Measurements from ENCODE around the gene ASH1L. TPM values are rescaled to one million over a fixed set of nuclear protein-coding genes. Genes with fewer than 3 reads are reported as not detected.
"Not testable (repeated sequence)": the region's sequence is repeated elsewhere in the genome, so short reads cannot be mapped to it uniquely, and the experiment has no call there.

ASH1L gene
- polyA plus RNA-seq, 1 donor: 30.1 TPM

DNA sequence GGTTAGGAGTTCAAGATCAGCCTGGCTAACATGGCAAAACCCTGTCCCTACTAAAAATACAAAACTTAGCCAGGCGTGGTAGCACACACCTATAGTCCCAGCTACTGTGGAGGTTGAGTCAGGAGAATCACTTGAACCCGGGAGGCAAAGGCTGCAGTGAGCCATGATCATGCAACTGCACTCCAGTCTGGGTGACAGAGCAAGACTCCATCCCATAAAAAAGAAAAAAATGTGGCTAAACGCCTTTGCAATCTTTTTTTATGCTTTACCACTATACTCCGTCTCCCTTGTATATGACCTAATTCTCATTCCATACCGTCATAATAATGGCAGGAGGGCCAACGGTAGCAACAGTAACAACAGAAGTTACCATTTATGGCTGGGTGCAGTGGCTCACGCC is 109.5 kb downstream of the ASH1L start:
- H3K9me3 ChIP-seq (ENCODE audit: control insufficient read depth, low read depth, low read length): no peaks in the 10 kb centered on the region
- H3K36me3 ChIP-seq (ENCODE audit: control insufficient read depth, insufficient read depth, low read length): peaks cover 19% of the 10 kb centered on the region
- WGBS (ENCODE audit: insufficient coverage, low lambda C conversion rate): no CpG with 5 or more reads among the region's 7 CpGs
- H3K27ac ChIP-seq (ENCODE audit: low read length): no peak overlapping the region
- no peaks in the 10 kb centered on the region for H3K4me1 ChIP-seq (ENCODE audit: control insufficient read depth, insufficient read depth, low read length)
- DNase-seq: no peak
- no peak overlapping the region for H3K4me3 ChIP-seq (ENCODE audit: low read length)
- no peaks in the 10 kb centered on the region for H3K27me3 ChIP-seq (ENCODE audit: control insufficient read depth, insufficient read depth, low read length)

DNA sequence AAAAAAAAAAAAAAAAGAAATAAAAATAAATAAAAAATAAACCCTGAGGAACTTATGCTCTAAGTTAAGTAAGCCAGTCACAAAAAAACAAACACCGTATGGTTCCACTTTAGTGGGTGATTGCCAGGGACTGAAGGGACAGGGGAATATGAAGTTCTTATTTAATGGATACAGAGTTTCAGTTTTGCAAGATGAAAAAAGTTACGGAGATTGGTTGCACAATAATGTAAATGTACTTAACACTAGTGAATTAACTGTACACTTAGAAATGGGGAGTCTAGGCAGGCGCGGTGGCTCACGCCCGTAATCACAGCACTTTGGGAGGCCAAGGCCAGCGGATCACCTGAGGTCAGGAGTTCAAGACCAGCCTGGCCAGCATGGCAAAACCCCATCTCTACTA is 111.4 kb downstream of the ASH1L start:
- H3K9me3 ChIP-seq (ENCODE audit: control insufficient read depth, low read depth, low read length): no peaks in the 10 kb centered on the region
- no peak overlapping the region for H3K27ac ChIP-seq (ENCODE audit: low read length)
- H3K36me3 ChIP-seq (ENCODE audit: control insufficient read depth, insufficient read depth, low read length): peaks cover 19% of the 10 kb centered on the region
- H3K27me3 ChIP-seq (ENCODE audit: control insufficient read depth, insufficient read depth, low read length): no peaks in the 10 kb centered on the region
- 95% methylated on average over 4 of the region's 7 CpGs for WGBS (ENCODE audit: insufficient coverage, low lambda C conversion rate)
- H3K4me3 ChIP-seq (ENCODE audit: low read length): no peak overlapping the region
- no peak for DNase-seq
- H3K4me1 ChIP-seq (ENCODE audit: control insufficient read depth, insufficient read depth, low read length): no peaks in the 10 kb centered on the region

DNA sequence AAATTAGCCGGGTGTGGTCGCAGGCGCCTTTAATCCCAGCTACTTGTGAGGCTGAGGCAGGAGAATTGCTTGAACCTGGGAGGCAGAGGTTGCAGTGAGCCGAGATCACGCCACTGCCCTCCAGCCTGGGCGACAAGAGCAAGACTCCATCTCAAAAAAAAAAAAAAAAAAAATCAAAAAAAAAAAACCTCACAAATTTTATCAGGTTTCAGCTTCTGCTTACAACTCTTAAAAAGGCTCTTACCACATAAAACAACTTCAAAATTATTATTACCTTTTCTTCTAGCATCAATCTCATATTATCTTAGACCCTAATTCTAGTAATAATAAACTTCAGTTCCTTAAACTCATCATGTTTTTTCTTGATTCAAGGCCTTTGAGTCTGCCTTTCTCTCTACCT is 120.2 kb downstream of the ASH1L start:
- DNase-seq: not testable (repeated sequence)
- peaks cover 14% of the 10 kb centered on the region for H3K36me3 ChIP-seq (ENCODE audit: control insufficient read depth, insufficient read depth, low read length)
- WGBS (ENCODE audit: insufficient coverage, low lambda C conversion rate): no CpG with 5 or more reads among the region's 6 CpGs

DNA sequence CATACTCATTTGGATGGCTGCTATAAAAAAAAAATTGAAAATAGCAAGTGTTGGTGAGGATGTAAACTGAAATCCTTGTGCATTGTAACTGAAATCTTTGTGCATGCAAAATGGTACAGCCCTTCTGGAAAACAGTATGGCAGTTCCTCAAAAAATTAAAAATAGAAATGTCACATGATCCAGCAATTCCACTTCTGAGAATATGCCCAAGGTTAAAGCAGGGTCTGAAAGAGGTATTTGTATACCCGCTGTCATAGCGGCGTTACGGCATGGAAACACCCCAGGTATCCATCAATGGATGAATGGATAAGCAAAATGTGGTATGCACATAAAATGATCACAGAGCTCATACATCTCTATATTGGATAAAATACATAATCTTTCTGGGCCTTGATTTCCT is 125.2 kb downstream of the ASH1L start:
- Histone ChIP-seq H3K36me3 (ENCODE audit: control insufficient read depth, insufficient read depth, low read length) (peaks cover 23% of the 10 kb centered on the region), H3K27me3 (ENCODE audit: control insufficient read depth, insufficient read depth, low read length) (no peaks in the 10 kb centered on the region), H3K9me3 (ENCODE audit: control insufficient read depth, low read depth, low read length) (no peaks in the 10 kb centered on the region), H3K4me1 (ENCODE audit: control insufficient read depth, insufficient read depth, low read length) (no peaks in the 10 kb centered on the region), H3K27ac (ENCODE audit: low read length) (no peak overlapping the region), H3K4me3 (ENCODE audit: low read length) (no peak overlapping the region)
- no peak for DNase-seq
- 100% methylated on average over 4 of the region's 4 CpGs for WGBS (ENCODE audit: insufficient coverage, low lambda C conversion rate)

More for the DNA sequence above, 120.2 kb downstream of the ASH1L start:
- not testable (repeated sequence) for H3K9me3 ChIP-seq (ENCODE audit: control insufficient read depth, low read depth, low read length); H3K4me1 ChIP-seq (ENCODE audit: control insufficient read depth, insufficient read depth, low read length); H3K27me3 ChIP-seq (ENCODE audit: control insufficient read depth, insufficient read depth, low read length); H3K27ac ChIP-seq (ENCODE audit: low read length); H3K4me3 ChIP-seq (ENCODE audit: low read length)

DNA sequence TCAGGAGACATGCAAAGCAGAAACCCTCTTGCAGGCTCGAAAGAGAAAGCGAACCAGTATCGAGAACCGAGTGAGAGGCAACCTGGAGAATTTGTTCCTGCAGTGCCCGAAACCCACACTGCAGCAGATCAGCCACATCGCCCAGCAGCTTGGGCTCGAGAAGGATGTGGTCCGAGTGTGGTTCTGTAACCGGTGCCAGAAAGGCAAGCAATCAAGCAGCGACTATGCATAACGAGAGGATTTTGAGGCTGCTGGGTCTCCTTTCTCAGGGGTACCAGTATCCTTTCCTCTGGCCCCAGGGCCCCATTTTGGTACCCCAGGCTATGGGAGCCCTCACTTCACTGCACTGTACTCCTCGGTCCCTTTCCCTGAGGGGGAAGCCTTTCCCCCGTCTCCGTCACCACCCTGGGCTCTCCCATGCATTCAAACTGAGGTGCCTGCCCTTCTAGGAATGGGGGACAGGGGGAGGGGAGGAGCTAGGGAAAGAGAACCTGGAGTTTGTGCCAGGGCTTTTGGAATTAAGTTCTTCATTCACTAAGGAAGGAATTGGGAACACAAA is 128.7 kb downstream of the ASH1L start:
- not testable (repeated sequence) for H3K9me3 ChIP-seq (ENCODE audit: control insufficient read depth, low read depth, low read length); H3K4me1 ChIP-seq (ENCODE audit: control insufficient read depth, insufficient read depth, low read length); H3K4me3 ChIP-seq (ENCODE audit: low read length); H3K27ac ChIP-seq (ENCODE audit: low read length); DNase-seq; H3K27me3 ChIP-seq (ENCODE audit: control insufficient read depth, insufficient read depth, low read length)
- H3K36me3 ChIP-seq (ENCODE audit: control insufficient read depth, insufficient read depth, low read length): peaks cover 31% of the 10 kb centered on the region
- no CpG with 5 or more reads among the region's 14 CpGs for WGBS (ENCODE audit: insufficient coverage, low lambda C conversion rate)

DNA sequence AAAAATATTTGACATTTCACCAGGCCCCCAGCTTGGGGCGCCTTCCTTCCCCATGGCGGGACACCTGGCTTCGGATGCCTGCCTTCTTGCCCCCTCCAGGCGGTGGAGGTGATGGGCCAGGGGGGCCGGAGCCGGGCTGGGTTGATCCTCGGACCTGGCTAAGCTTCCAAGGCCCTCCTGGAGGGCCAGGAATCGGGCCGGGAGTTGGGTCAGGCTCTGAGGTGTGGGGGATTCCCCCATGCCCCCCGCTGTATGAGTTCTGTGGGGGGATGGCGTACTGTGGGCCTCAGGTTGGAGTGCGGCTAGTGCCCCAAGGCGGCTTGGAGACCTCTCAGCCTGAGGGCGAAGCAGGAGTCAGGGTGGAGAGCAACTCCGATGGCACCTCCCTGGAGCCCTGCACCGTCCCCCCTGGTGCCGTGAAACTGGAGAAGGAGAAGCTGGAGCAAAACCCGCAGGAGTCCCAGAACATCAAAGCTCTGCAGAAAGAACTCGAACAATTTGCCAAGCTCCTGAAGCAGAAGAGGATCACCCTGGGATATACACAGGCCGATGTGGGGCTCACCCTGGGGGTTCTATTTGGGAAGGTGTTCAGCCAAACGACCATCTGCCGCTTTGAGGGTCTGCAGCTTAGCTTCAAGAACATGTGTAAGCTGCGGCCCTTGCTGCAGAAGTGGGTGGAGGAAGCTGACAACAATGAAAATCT is 129.3 kb downstream of the ASH1L start:
- peaks cover 25% of the 10 kb centered on the region for H3K36me3 ChIP-seq (ENCODE audit: control insufficient read depth, insufficient read depth, low read length)
- not testable (repeated sequence) for H3K27me3 ChIP-seq (ENCODE audit: control insufficient read depth, insufficient read depth, low read length); DNase-seq; H3K4me3 ChIP-seq (ENCODE audit: low read length); H3K4me1 ChIP-seq (ENCODE audit: control insufficient read depth, insufficient read depth, low read length); H3K9me3 ChIP-seq (ENCODE audit: control insufficient read depth, low read depth, low read length); H3K27ac ChIP-seq (ENCODE audit: low read length)
- 90% methylated on average over 2 of the region's 23 CpGs for WGBS (ENCODE audit: insufficient coverage, low lambda C conversion rate)

DNA sequence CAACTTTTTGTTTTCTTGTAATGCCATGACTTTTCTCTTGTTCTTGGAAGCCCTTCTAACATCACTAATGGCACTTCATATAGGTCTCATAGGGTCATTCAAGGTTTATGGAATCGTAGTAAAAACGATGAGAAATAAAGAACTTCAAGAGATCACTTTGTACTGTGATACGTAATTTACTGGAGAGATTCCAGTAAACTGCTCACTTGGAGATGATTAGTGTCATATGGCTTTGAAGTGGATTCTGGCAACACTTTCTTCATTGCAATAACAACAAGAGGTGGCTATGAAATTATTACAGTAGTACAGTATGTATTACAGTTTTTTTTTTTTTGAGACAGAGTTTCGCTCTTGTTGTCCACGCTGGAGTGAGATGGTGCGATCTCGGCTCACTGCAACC is 138.5 kb downstream of the ASH1L start:
- Histone ChIP-seq H3K9me3 (ENCODE audit: control insufficient read depth, low read depth, low read length) (no peaks in the 10 kb centered on the region), H3K36me3 (ENCODE audit: control insufficient read depth, insufficient read depth, low read length) (peaks cover 9% of the 10 kb centered on the region), H3K27ac (ENCODE audit: low read length) (no peak overlapping the region), H3K4me3 (ENCODE audit: low read length) (no peak overlapping the region), H3K27me3 (ENCODE audit: control insufficient read depth, insufficient read depth, low read length) (no peaks in the 10 kb centered on the region), H3K4me1 (ENCODE audit: control insufficient read depth, insufficient read depth, low read length) (no peaks in the 10 kb centered on the region)
- 83% methylated on average over 1 of the region's 7 CpGs for WGBS (ENCODE audit: insufficient coverage, low lambda C conversion rate)
- DNase-seq: no peak

DNA sequence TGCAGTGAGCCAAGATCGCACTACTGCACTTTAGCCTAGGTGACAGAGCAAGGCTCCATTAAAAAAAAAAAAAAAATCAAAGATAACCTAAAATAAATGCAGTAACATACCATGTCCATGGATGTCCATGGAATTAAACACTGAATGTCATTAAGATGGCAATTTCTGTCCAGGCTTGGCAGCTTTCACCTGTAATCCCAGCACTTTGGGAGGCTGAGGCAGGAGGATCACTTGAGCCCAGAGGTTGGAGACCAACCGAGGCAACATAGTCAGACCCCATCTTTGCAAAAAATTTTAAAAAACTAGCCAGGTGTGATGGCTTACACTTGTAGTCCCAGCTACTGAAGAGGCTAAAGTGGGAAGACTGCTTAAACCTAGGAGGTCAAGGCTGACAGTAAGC is 141.8 kb downstream of the ASH1L start:
- Histone ChIP-seq H3K27me3 (ENCODE audit: control insufficient read depth, insufficient read depth, low read length) (no peaks in the 10 kb centered on the region), H3K4me1 (ENCODE audit: control insufficient read depth, insufficient read depth, low read length) (no peaks in the 10 kb centered on the region), H3K36me3 (ENCODE audit: control insufficient read depth, insufficient read depth, low read length) (peaks cover 7% of the 10 kb centered on the region), H3K9me3 (ENCODE audit: control insufficient read depth, low read depth, low read length) (no peaks in the 10 kb centered on the region), H3K27ac (ENCODE audit: low read length) (no peak overlapping the region), H3K4me3 (ENCODE audit: low read length) (no peak overlapping the region)
- WGBS (ENCODE audit: insufficient coverage, low lambda C conversion rate): 100% methylated on average over 1 of the region's 2 CpGs
- no peak for DNase-seq

DNA sequence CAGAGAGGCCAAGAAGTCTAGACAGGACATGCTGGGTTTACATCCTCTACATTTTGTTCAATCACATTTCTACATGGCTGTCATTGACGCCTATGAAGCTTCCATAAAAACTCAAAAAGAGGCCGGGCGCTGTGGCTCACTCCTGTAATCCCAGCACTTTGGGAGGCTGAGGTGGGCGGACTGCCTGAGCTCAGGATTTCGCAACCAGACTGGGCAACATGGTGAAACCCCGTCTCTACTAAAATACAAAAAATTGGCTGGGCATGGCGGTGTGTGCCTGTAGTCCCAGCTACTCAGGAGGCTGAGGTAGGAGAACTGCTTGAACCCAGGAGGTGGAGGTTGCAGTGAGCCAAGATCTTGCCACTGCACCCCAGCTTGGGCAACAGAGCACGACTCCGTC is 150.8 kb downstream of the ASH1L start:
- not testable (repeated sequence) for H3K9me3 ChIP-seq (ENCODE audit: control insufficient read depth, low read depth, low read length); DNase-seq; H3K27ac ChIP-seq (ENCODE audit: low read length); H3K4me3 ChIP-seq (ENCODE audit: low read length); H3K27me3 ChIP-seq (ENCODE audit: control insufficient read depth, insufficient read depth, low read length); H3K4me1 ChIP-seq (ENCODE audit: control insufficient read depth, insufficient read depth, low read length)
- WGBS (ENCODE audit: insufficient coverage, low lambda C conversion rate): no CpG with 5 or more reads among the region's 9 CpGs
- H3K36me3 ChIP-seq (ENCODE audit: control insufficient read depth, insufficient read depth, low read length): peaks cover 13% of the 10 kb centered on the region

DNA sequence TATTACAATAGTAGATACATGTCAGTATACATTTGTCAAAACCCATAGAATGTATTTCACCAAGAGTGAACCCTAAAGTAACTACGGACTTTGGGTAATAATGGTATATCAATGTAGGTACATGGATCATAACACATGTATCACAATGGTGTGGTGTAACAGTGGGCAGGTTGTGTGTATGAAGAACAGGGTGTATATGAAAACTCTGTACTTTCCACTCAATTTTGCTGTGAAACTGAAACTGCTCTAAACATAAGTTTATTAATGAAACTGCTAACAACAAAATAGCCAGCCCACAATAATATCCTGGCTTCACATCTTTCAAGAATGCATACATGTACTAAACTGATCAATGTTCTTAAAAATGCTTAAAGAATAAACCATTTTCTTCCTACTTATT is 151.7 kb downstream of the ASH1L start:
- no peaks in the 10 kb centered on the region for H3K9me3 ChIP-seq (ENCODE audit: control insufficient read depth, low read depth, low read length)
- no CpG with 5 or more reads among the region's 1 CpG for WGBS (ENCODE audit: insufficient coverage, low lambda C conversion rate)
- no peaks in the 10 kb centered on the region for H3K4me1 ChIP-seq (ENCODE audit: control insufficient read depth, insufficient read depth, low read length)
- no peaks in the 10 kb centered on the region for H3K27me3 ChIP-seq (ENCODE audit: control insufficient read depth, insufficient read depth, low read length)
- DNase-seq: no peak
- no peak overlapping the region for H3K27ac ChIP-seq (ENCODE audit: low read length)
- H3K36me3 ChIP-seq (ENCODE audit: control insufficient read depth, insufficient read depth, low read length): peaks cover 16% of the 10 kb centered on the region
- H3K4me3 ChIP-seq (ENCODE audit: low read length): no peak overlapping the region

DNA sequence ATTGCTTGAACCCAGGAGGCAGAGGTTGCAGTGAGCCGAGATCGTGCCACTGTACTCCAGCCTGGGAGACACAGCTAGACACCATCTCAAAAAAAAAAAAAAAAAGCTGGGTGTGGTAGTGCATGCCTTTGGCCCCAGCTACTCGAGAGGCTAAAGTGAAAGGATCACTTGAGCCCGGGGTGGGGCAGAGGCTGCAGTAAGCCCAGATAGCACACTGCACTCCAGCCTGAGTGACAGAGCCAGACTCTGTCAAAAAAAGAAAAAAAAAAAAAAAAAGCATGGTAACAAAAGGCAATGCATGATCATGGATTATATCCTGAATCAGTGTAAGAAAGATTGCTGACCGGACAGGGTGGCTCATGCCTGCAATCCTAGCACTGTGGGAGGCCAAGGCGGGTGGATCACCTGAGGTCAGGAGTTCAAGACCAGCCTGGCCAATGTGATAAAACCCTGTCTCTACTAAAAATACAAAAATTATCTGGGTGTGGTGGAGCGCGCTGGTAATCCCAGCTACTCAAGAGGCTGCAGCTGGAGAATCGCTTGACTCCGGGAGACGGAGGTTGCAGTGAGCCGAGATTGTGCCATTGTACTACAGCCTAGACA is 165.6 kb downstream of the ASH1L start:
- peaks cover 35% of the 10 kb centered on the region for H3K36me3 ChIP-seq (ENCODE audit: control insufficient read depth, insufficient read depth, low read length)
- no peaks in the 10 kb centered on the region for H3K4me1 ChIP-seq (ENCODE audit: control insufficient read depth, insufficient read depth, low read length)
- 97% methylated on average over 5 of the region's 12 CpGs for WGBS (ENCODE audit: insufficient coverage, low lambda C conversion rate)
- no peak overlapping the region for H3K4me3 ChIP-seq (ENCODE audit: low read length)
- DNase-seq: peak; percentile 38 to 67
- no peak overlapping the region for H3K27ac ChIP-seq (ENCODE audit: low read length)
- H3K27me3 ChIP-seq (ENCODE audit: control insufficient read depth, insufficient read depth, low read length): no peaks in the 10 kb centered on the region
- no peaks in the 10 kb centered on the region for H3K9me3 ChIP-seq (ENCODE audit: control insufficient read depth, low read depth, low read length)

Measured in large intestine (tissue), 3 donors.